ENCODE data around the gene TAC4. TPM values are rescaled to one million over a fixed set of nuclear protein-coding genes. Genes with fewer than 3 reads are reported as not detected.
"Not testable (repeated sequence)": the region's sequence is repeated elsewhere in the genome, so short reads cannot be mapped to it uniquely, and the experiment has no call there.

Gene TAC4
- total RNA-seq, 1 donor from 2014 or later: not detected

DNA sequence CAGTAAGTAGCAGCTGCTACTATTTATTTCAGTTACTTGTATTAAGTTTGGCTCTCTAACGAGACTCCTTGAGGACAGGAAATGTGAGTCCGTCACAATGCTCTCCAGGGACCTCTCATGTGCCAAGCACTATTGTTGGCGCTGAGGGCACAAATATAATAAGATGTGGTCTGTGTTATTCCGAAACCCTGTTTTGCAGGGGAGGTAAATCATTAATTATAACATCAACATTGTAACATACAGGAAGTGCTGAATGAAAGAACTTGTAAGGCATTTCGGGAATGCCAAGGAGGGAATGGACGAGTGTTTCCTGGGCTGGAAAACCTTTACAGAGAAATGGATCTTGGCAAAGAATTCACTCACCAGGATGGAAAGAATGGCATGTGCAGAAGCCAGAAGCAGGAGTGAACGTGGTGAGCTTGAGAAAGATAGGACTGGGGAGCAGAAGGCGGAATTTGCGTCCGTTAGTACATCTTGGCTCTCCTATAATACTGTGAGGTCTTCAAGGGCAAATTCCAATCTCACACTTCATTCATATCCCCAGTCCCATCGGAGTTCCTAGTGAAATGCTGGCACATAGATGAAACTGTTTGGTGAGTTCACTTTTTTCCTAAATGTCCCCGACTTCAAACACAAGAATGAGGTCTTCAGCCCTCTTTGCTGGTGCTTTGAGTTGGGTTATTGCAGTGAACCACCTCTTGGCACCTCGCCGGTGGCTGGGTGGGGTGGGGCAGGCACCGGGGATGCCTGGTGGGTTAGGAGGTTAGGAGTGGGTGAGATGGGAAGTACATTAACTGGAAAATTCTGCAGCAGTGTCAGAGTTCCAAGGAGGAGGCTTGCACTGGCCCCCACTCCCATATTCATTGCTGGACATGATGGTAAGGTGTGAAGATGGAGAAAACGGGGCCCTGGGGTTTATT is 11.5 kb downstream of the TAC4 start:
- peak overlapping the region; percentile 41 for H3K4me3 ChIP-seq (ENCODE audit: low read depth, low read length)
- DNase-seq (ENCODE audit: low read depth): peak; percentile 94
- TF ChIP-seq CTCF (conservative IDR thresholded peaks at IDR 0.05; ENCODE audit: low read depth, low read length): no peak

DNA sequence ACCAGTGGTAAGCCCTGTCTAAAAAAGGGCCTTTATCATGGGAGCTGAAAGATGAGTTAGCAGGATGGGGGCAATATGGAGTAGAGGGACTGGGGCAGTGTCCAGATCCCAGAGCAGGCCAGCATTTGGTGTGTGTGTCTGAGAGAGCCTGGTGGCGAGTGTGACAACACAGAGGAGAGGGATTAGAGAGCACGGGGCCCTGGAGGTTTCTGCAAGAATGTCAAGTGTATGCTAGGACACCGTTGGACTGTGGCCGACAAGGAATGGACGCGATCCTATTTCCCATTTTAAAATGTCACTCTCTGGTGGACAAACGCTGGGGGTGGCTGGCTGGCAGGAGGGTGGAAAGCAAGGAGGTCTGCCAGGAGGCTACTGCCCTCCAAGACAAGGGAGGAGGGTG is 12.4 kb downstream of the TAC4 start:
- no peak overlapping the region for H3K4me3 ChIP-seq (ENCODE audit: low read depth, low read length)
- no peak for TF ChIP-seq CTCF (conservative IDR thresholded peaks at IDR 0.05; ENCODE audit: low read depth, low read length)
- DNase-seq (ENCODE audit: low read depth): no peak

- no peak for DNase-seq (ENCODE audit: low read depth)
- no peak for TF ChIP-seq CTCF (conservative IDR thresholded peaks at IDR 0.05; ENCODE audit: low read depth, low read length)
- no peak overlapping the region for H3K4me3 ChIP-seq (ENCODE audit: low read depth, low read length)
Observed at GRCh38 chr17:49834118-49834743, 13.6 kb downstream of the TAC4 start.

DNA sequence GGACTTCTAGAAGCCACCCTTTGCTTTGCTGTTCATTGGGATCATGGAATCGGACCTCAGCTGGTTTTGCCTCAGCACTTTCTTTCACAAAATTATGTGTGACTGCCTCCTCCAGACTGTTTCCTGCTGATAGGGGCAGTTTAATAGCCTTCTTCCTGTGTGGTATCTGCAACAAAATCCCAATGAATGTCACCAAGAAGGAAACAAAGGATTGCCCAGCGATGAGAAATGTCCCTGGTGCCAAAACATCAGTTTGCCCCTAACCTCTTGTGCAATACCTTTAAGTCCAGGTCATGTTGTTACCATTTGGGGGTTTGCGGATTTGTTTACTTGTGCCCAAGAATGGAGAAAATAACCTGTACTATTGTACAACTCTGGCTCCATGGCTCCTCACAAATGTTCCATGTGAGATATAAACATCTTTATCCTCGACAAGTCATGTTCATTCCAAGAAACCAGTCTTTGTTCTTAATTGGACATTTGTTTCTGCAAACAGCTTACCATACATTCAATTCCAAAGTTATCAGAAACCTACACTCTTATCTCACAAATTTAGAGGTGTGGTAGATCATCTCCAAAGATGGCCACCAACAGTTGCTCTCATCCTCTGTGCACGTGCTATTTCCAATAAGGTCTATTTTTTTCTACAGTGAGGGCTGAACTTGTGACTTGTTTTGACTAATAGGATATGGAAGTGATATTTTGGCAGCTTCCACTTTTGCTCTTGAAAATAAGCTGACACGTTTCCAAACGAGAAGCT is 14.8 kb downstream of the TAC4 start:
- TF ChIP-seq CTCF (conservative IDR thresholded peaks at IDR 0.05; ENCODE audit: low read depth, low read length): no peak
- H3K4me3 ChIP-seq (ENCODE audit: low read depth, low read length): no peak overlapping the region

DNA sequence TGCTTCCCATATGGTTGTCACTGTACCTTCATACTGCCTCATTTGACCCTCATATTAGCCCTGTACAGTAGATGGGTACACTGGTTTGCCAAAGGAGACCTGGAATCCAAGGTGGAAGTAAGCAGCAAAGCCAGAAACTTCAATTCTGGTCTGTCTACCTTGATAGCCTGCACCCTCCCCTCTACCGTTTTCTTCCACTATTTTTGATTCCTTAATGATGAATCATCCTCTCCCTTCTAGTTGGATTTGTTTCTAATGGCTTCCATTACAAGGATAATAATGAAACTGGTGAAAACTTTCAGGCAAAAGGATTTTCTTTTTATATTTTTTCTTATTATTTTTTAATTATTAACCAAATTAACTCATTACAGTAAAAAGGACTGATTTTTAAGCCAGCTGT is 17.3 kb downstream of the TAC4 start:
- DNase-seq (ENCODE audit: low read depth): peak; percentile 18
- no peak for TF ChIP-seq CTCF (conservative IDR thresholded peaks at IDR 0.05; ENCODE audit: low read depth, low read length)
- no peak overlapping the region for H3K4me3 ChIP-seq (ENCODE audit: low read depth, low read length)

More for the DNA sequence above, 14.8 kb downstream of the TAC4 start:
- no peak for DNase-seq (ENCODE audit: low read depth)

- no peak for DNase-seq (ENCODE audit: low read depth)
- TF ChIP-seq CTCF (conservative IDR thresholded peaks at IDR 0.05; ENCODE audit: low read depth, low read length): no peak
Observed at GRCh38 chr17:49829026-49829425, 18.8 kb downstream of the TAC4 start.

GRCh38 chr17:49828325-49828724 is 19.5 kb downstream of the TAC4 start:
- H3K4me3 ChIP-seq (ENCODE audit: low read depth, low read length); DNase-seq (ENCODE audit: low read depth): not testable (repeated sequence)

More at GRCh38 chr17:49829026-49829425, 18.8 kb downstream of the TAC4 start:
- H3K4me3 ChIP-seq (ENCODE audit: low read depth, low read length): no peak overlapping the region

Measured in epithelial cell of proximal tubule (primary cell).